GM19351 (cell line): ENCODE results near the gene MRM3.
"Not testable (repeated sequence)": the region's sequence is repeated elsewhere in the genome, so short reads cannot be mapped to it uniquely, and the experiment has no call there.

Experiments used
- ATAC-seq: cut with Tn5 transposase; IDR thresholded peaks from one replicate; pipeline ENCODE4 v1.9.1; 2021; ENCODE audit warnings: mild to moderate bottlenecking, moderate library complexity; ENCODE audit not compliant: unreplicated experiment

The MRM3 gene

GRCh38 chr17:795276-795675, 13.1 kb downstream of the MRM3 start:
- no peak for ATAC-seq

GRCh38 chr17:795721-796120, 13.6 kb downstream of the MRM3 start:
- ATAC-seq, result no peak

GRCh38 chr17:796609-797008, 14.5 kb downstream of the MRM3 start:
- ATAC-seq, result no peak

GRCh38 chr17:797236-797840, 15.2 kb downstream of the MRM3 start:
- ATAC-seq, result no peak

- ATAC-seq, result no peak
Measured at GRCh38 chr17:798246-798645, 16.1 kb downstream of the MRM3 start.

GRCh38 chr17:799261-799660, 17.1 kb downstream of the MRM3 start:
- no peak for ATAC-seq

- ATAC-seq, result no peak
Measured at GRCh38 chr17:800446-801242, 18.5 kb downstream of the MRM3 start.

- no peak for ATAC-seq
Measured at GRCh38 chr17:801660-802059, 19.5 kb downstream of the MRM3 start.

GRCh38 chr17:802481-802880, 20.3 kb downstream of the MRM3 start:
- ATAC-seq, result no peak

GRCh38 chr17:802901-803881, 21.0 kb downstream of the MRM3 start:
- ATAC-seq, result no peak

GRCh38 chr17:804541-805435, 22.6 kb downstream of the MRM3 start:
- no peak for ATAC-seq

GRCh38 chr17:805886-806285, 23.7 kb downstream of the MRM3 start:
- not testable (repeated sequence) for ATAC-seq

- ATAC-seq, result no peak
Measured at GRCh38 chr17:806346-806745, 24.2 kb downstream of the MRM3 start.

GRCh38 chr17:806781-807522, 24.8 kb downstream of the MRM3 start:
- no peak for ATAC-seq

- no peak for ATAC-seq
Measured at GRCh38 chr17:807523-808294, 25.6 kb downstream of the MRM3 start.

- no peak for ATAC-seq
Measured at GRCh38 chr17:811051-811784, 29.1 kb downstream of the MRM3 start.

GRCh38 chr17:812638-813204, 30.6 kb downstream of the MRM3 start:
- no peak for ATAC-seq

- no peak for ATAC-seq
Measured at GRCh38 chr17:814371-814770, 32.2 kb downstream of the MRM3 start.
